ENCODE measurements around the gene NETO2. TPM values are rescaled to one million over a fixed set of nuclear protein-coding genes. Genes with fewer than 3 reads are reported as not detected.

Gene NETO2
- total and polyA plus RNA-seq, 2 of the 13 experiments (the other 11 are each of a cell fraction or from before 2014, with no cell fraction given) = 8.2 to 13.5 TPM

GRCh38 chr16:47037746-47038458 lies 105.8 kb downstream of the NETO2 start (continued):
- TF ChIP-seq, protein P1, sequence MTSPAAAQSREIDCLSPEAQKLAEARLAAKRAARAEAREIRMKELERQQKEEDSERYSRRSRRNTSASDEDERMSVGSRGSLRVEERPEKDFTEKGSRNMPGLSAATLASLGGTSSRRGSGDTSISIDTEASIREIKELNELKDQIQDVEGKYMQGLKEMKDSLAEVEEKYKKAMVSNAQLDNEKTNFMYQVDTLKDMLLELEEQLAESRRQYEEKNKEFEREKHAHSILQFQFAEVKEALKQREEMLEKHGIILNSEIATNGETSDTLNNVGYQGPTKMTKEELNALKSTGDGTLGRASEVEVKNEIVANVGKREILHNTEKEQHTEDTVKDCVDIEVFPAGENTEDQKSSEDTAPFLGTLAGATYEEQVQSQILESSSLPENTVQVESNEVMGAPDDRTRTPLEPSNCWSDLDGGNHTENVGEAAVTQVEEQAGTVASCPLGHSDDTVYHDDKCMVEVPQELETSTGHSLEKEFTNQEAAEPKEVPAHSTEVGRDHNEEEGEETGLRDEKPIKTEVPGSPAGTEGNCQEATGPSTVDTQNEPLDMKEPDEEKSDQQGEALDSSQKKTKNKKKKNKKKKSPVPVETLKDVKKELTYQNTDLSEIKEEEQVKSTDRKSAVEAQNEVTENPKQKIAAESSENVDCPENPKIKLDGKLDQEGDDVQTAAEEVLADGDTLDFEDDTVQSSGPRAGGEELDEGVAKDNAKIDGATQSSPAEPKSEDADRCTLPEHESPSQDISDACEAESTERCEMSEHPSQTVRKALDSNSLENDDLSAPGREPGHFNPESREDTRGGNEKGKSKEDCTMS (CRISPR knock-in tag; conservative IDR thresholded peaks at IDR 0.05) = no peak
- TF ChIP-seq ZNF292 (CRISPR knock-in tag; IDR thresholded peaks at IDR 0.05; ENCODE audit: borderline replicate concordance, low read depth) (no peak), MIER3 (CRISPR knock-in tag; IDR thresholded peaks at IDR 0.05; ENCODE audit: borderline replicate concordance) (0 out of 2 replicates have a peak, but pooled peaks have one; percentile 75), PRMT3 (CRISPR knock-in tag; IDR thresholded peaks at IDR 0.05; ENCODE audit: borderline replicate concordance, low read depth) (no peak; the same call in 1 of the 2 replicates), NCOA5 (CRISPR knock-in tag; IDR thresholded peaks at IDR 0.05) (no peak), GATA4 (IDR thresholded peaks at IDR 0.05; ENCODE audit: borderline replicate concordance, low read depth) (no peak), BORCS8-MEF2B (CRISPR knock-in tag; IDR thresholded peaks at IDR 0.05) (0 out of 2 replicates have a peak, but pooled peaks have one; percentile 56), TEAD3 (CRISPR knock-in tag; optimal IDR thresholded peaks at IDR 0.05; ENCODE audit: borderline replicate concordance) (no peak), ARHGAP35 (CRISPR knock-in tag; IDR thresholded peaks at IDR 0.05; ENCODE audit: borderline replicate concordance) (peak; percentile 47; the same call in 1 of the 2 replicates), ZNF775 (CRISPR knock-in tag; IDR thresholded peaks at IDR 0.05; ENCODE audit: borderline replicate concordance) (no peak), ZNF546 (CRISPR knock-in tag; conservative IDR thresholded peaks at IDR 0.05) (peak; percentile 44; the same call in 1 of the 2 replicates), ZNF225 (CRISPR knock-in tag; IDR thresholded peaks at IDR 0.05) (peak; percentile 86), GRHL1 (CRISPR knock-in tag; conservative IDR thresholded peaks at IDR 0.05) (no peak), U2AF2 (IDR thresholded peaks at IDR 0.05; ENCODE audit: low read depth, low read length) (no peak), ATRX (CRISPR knock-in tag; IDR thresholded peaks at IDR 0.05; ENCODE audit: borderline replicate concordance) (no peak), TEAD2 (CRISPR knock-in tag; IDR thresholded peaks at IDR 0.05) (no peak), ERF (CRISPR knock-in tag; IDR thresholded peaks at IDR 0.05) (peak; percentile 90)
- TF ChIP-seq, protein P2, sequence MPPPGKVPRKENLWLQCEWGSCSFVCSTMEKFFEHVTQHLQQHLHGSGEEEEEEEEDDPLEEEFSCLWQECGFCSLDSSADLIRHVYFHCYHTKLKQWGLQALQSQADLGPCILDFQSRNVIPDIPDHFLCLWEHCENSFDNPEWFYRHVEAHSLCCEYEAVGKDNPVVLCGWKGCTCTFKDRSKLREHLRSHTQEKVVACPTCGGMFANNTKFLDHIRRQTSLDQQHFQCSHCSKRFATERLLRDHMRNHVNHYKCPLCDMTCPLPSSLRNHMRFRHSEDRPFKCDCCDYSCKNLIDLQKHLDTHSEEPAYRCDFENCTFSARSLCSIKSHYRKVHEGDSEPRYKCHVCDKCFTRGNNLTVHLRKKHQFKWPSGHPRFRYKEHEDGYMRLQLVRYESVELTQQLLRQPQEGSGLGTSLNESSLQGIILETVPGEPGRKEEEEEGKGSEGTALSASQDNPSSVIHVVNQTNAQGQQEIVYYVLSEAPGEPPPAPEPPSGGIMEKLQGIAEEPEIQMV (CRISPR knock-in tag; IDR thresholded peaks at IDR 0.05; ENCODE audit: low read depth) = peak; percentile 61; the same call in 1 of the 2 replicates
- TF ChIP-seq, protein P3, sequence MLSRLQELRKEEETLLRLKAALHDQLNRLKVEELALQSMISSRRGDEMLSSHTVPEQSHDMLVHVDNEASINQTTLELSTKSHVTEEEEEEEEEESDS (CRISPR knock-in tag; IDR thresholded peaks at IDR 0.05; ENCODE audit: borderline replicate concordance) = peak; percentile 38; the same call in 1 of the 2 replicates
- TF ChIP-seq, protein P4, sequence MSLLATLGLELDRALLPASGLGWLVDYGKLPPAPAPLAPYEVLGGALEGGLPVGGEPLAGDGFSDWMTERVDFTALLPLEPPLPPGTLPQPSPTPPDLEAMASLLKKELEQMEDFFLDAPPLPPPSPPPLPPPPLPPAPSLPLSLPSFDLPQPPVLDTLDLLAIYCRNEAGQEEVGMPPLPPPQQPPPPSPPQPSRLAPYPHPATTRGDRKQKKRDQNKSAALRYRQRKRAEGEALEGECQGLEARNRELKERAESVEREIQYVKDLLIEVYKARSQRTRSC (CRISPR knock-in tag; IDR thresholded peaks at IDR 0.05; ENCODE audit: low read depth) = no peak
- TF ChIP-seq, protein P5, sequence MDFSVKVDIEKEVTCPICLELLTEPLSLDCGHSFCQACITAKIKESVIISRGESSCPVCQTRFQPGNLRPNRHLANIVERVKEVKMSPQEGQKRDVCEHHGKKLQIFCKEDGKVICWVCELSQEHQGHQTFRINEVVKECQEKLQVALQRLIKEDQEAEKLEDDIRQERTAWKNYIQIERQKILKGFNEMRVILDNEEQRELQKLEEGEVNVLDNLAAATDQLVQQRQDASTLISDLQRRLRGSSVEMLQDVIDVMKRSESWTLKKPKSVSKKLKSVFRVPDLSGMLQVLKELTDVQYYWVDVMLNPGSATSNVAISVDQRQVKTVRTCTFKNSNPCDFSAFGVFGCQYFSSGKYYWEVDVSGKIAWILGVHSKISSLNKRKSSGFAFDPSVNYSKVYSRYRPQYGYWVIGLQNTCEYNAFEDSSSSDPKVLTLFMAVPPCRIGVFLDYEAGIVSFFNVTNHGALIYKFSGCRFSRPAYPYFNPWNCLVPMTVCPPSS (IDR thresholded peaks at IDR 0.05) = no peak

Measured in HepG2 (cell line).